NOMO-1 treated with DMSO at 0.1 percent for 48 hours (cell line): ENCODE results near the gene HMOX1.

Source experiments
- DNase-seq: peaks from one replicate; lab custom pipeline; 2025; ENCODE audit not compliant: unreplicated experiment; lab: John Stamatoyannopoulos, UW

Gene HMOX1

GRCh38 chr22:35378621-35379020 lies 2.3 kb upstream of the HMOX1 start:
- DNase-seq = no peak

- DNase-seq = no peak
These were observed 1.5 kb upstream of the HMOX1 start for GRCh38 chr22:35379146-35379993.

GRCh38 chr22:35380013-35380412 lies 883 bp upstream of the HMOX1 start:
- DNase-seq = no peak

- no peak for DNase-seq
These were observed 621 bp downstream of the HMOX1 start for GRCh38 chr22:35381424-35382009.

- no peak for DNase-seq
These were observed 2.8 kb downstream of the HMOX1 start for GRCh38 chr22:35383679-35384071.

- DNase-seq = no peak
These were observed 3.6 kb downstream of the HMOX1 start for GRCh38 chr22:35384527-35384926.

GRCh38 chr22:35384975-35385588 lies 4.2 kb downstream of the HMOX1 start:
- DNase-seq = no peak

- no peak for DNase-seq
These were observed 5.9 kb downstream of the HMOX1 start for GRCh38 chr22:35386670-35387288.

GRCh38 chr22:35390933-35391332 lies 10.0 kb downstream of the HMOX1 start:
- no peak for DNase-seq

- no peak for DNase-seq
These were observed 11.5 kb downstream of the HMOX1 start for GRCh38 chr22:35392357-35392756.

GRCh38 chr22:35393116-35394010 lies 12.5 kb downstream of the HMOX1 start:
- DNase-seq = no peak

GRCh38 chr22:35394011-35394312 lies 13.1 kb downstream of the HMOX1 start:
- no peak for DNase-seq

- no peak for DNase-seq
These were observed 14.1 kb downstream of the HMOX1 start for GRCh38 chr22:35394810-35395563.

GRCh38 chr22:35396622-35397021 lies 15.7 kb downstream of the HMOX1 start:
- DNase-seq = peak; percentile 44

GRCh38 chr22:35397095-35397904 lies 16.4 kb downstream of the HMOX1 start:
- DNase-seq = no peak

- DNase-seq = no peak
These were observed 17.7 kb downstream of the HMOX1 start for GRCh38 chr22:35398591-35398973.

- DNase-seq = no peak
These were observed 18.3 kb downstream of the HMOX1 start for GRCh38 chr22:35399114-35399677.

GRCh38 chr22:35399678-35400500 lies 19.0 kb downstream of the HMOX1 start, which contains the start of gene MCM5:
TSS of gene MCM5 (plus strand) at chr22:35400140. CDS start at chr22:35400439, 299 bp downstream.
- DNase-seq = peak; percentile 99
